Right lobe of liver (tissue), 6 donors: ENCODE results near the gene ALCAM. TPM values are rescaled to one million over a fixed set of nuclear protein-coding genes. Genes with fewer than 3 reads are reported as not detected.

Experiments used
- ATAC-seq, 4 donors: fragments of 200-7000 bp; cut with Tn5 transposase; one replicate each; pipeline ENCODE4 v1.9.1; 2020; ENCODE audit warnings: mild to moderate bottlenecking in 4 of 4, moderate library complexity in 4 of 4
- DNase-seq, 3 donors: peaks; one replicate each; pipeline ENCODE4 v3.0.0-alpha.2; 2020
- H3K27ac ChIP-seq, 3 donors: fragments of 200-600 bp; one replicate each; pipeline ENCODE4 v1.8.0; 2022
- H3K27me3 ChIP-seq, 2 donors: fragments of 200-600 bp; one replicate each; pipeline ENCODE4 v1.8.0; 2022
- H3K36me3 ChIP-seq, 4 donors: fragments of 200-600 bp; sonication (generic) in 1 of 4; one replicate each; pipeline versions ENCODE4 v1.5.1 to v1.8.0; 2017 to 2022; ENCODE audit warnings: control low read depth in 1 of 4
- H3K4me1 ChIP-seq, 4 donors: fragments of 200-600 bp; sonication (generic) in 1 of 4; one replicate each; pipeline versions ENCODE4 v1.5.1 to v1.8.0; 2017 to 2022; ENCODE audit warnings: control low read depth in 1 of 4
- H3K4me3 ChIP-seq, 3 donors: fragments of 200-600 bp; one replicate each; pipeline ENCODE4 v1.8.0; 2022
- H3K9me3 ChIP-seq, 4 donors: fragments of 200-600 bp; sonication (generic) in 1 of 4; one replicate each; pipeline versions ENCODE4 v1.5.1 to v1.8.0; 2017 to 2022; ENCODE audit warnings: control low read depth in 1 of 4
- CTCF ChIP-seq, 4 donors: fragments of 200-600 bp in 3 of 4; fragments of 450-650 bp in 1 of 4; IDR thresholded peaks; one replicate each; pipeline versions ENCODE4 v1.5.1 to v1.8.0; 2016 to 2022; ENCODE audit warnings: antibody characterized with exemption in 4 of 4, mild to moderate bottlenecking in 2 of 4
- POLR2A ChIP-seq: fragments of 450-650 bp; IDR thresholded peaks from one replicate; pipeline ENCODE4 v1.6.1; 2017; ENCODE audit warnings: antibody characterized with exemption, mild to moderate bottlenecking
- WGBS: methylation state at CpG from one replicate; pipeline ENCODE4 v1.1.6; 2018; ENCODE audit warnings: low coverage, low lambda C conversion rate; ENCODE audit not compliant: insufficient coverage; ENCODE audit errors: missing lambda C conversion rate; 5-methylcytosine and 5-hydroxymethylcytosine counted together
- intact Hi-C, 2 donors: fragments of 100-400 bp; cut with DNase I; formaldehyde crosslinking; loops; one replicate each; pipeline versions ENCODE4 v1.11.2 to v1.14.1; 2022
- total RNA-seq, 6 experiments: library from RNA; depleted of rRNA in 2 of 6; stranded (reverse); fragments of >200 nt in 2 of 6; fragmentation: NEBNext Ultra II Directional in 3 of 6; extraction: Animal tissue kit (Norgen Biotek cat#: 25700) in 3 of 6; gene quantifications; one replicate each; pipeline versions ENCODE4 v1.1.0 to v1.2.4, GENCODE V29; 2016 to 2023
- donor health status: DM: no; HTN: yes; CAD: no.
- donor health status: DM: no; HTN: no; CAD: no.
- donor health status: DM: no; HTN: no; CAD: no.
- donor health status: DM: no; HTN: yes; CAD: no.
- donor health status: DM: no; HTN: yes; CAD: no.

The ALCAM gene
- total RNA-seq, 6 experiments from 2014 or later = 21.9 to 43.4 (median 34.5) TPM

- Histone ChIP-seq H3K4me1 (peaks cover 0 to 15% (median 4%) of the 10 kb centered on the region in 4 donors), H3K9me3 (no peaks in the 10 kb centered on the region), H3K27ac (no peak overlapping the region), H3K4me3 (no peak overlapping the region), H3K27me3 (no peaks in the 10 kb centered on the region), H3K36me3 (no peaks in the 10 kb centered on the region)
- no peak for TF ChIP-seq CTCF (IDR thresholded peaks at IDR 0.05)
- no peak for TF ChIP-seq POLR2A
- WGBS = 76% methylated on average over 2 of the region's 2 CpGs
- ATAC-seq (no peak), DNase-seq (no peak)
- intact Hi-C loops = no loop called here
These were observed 57.9 kb downstream of the ALCAM start for GRCh38 chr3:105424412-105425152.

GRCh38 chr3:105425153-105425502, 58.4 kb downstream of the ALCAM start:
- intact Hi-C loops = no loop called here
- TF ChIP-seq POLR2A = no peak
- no peak for TF ChIP-seq CTCF (IDR thresholded peaks at IDR 0.05)
- H3K4me3 ChIP-seq = no peak overlapping the region
- no peaks in the 10 kb centered on the region for H3K36me3 ChIP-seq
- no peak overlapping the region for H3K27ac ChIP-seq
- DNase-seq = no peak
- 83% methylated on average over 4 of the region's 4 CpGs for WGBS
- ATAC-seq = no peak
- H3K4me1 ChIP-seq = peaks cover 0 to 20% (median 4%) of the 10 kb centered on the region in 4 donors
- H3K27me3 ChIP-seq = no peaks in the 10 kb centered on the region
- no peaks in the 10 kb centered on the region for H3K9me3 ChIP-seq

- no peak for ATAC-seq
- DNase-seq = no peak
- Histone ChIP-seq H3K36me3 (no peaks in the 10 kb centered on the region), H3K27me3 (no peaks in the 10 kb centered on the region), H3K27ac (no peak overlapping the region), H3K9me3 (no peaks in the 10 kb centered on the region), H3K4me3 (no peak overlapping the region), H3K4me1 (peaks cover 0 to 29% (median 4%) of the 10 kb centered on the region in 4 donors)
- 89% methylated on average over 1 of the region's 1 CpG for WGBS
- TF ChIP-seq POLR2A (no peak), CTCF (IDR thresholded peaks at IDR 0.05) (no peak)
- intact Hi-C loops = no loop called here
These were observed 60.6 kb downstream of the ALCAM start for GRCh38 chr3:105427332-105427731.

- peak; percentile 57 to 84 (median 78) for ATAC-seq
- Histone ChIP-seq H3K4me3 (no peak overlapping the region), H3K27ac (peak overlapping the region in 1 of 3 donors; percentile 24), H3K36me3 (no peaks in the 10 kb centered on the region), H3K27me3 (no peaks in the 10 kb centered on the region), H3K9me3 (no peaks in the 10 kb centered on the region), H3K4me1 (peaks cover 0 to 29% (median 4%) of the 10 kb centered on the region in 4 donors)
- TF ChIP-seq CTCF (IDR thresholded peaks at IDR 0.05) (no peak), POLR2A (no peak)
- DNase-seq = no peak
- intact Hi-C loops = no loop called here
These were observed 62.5 kb downstream of the ALCAM start for GRCh38 chr3:105429034-105429762.
